HAP-1 (cell line): ENCODE results near the gene VCL.
"Not testable (repeated sequence)": the region's sequence is repeated elsewhere in the genome, so short reads cannot be mapped to it uniquely, and the experiment has no call there.

Experiments used
- DNase-seq, 2 experiments: peaks; one replicate each; pipeline ENCODE4 v3.0.0-alpha.2; 2016 to 2020; ENCODE audit warnings: low spot score in 2 of 2
- H3K27me3 ChIP-seq: fragments of 250-450 bp; sonication (Bioruptor Pico); 2 replicates; pipeline ENCODE4 v1.5.1; 2020; ENCODE audit warnings: low read depth, mild to moderate bottlenecking, moderate library complexity
- H3K36me3 ChIP-seq: fragments of 250-450 bp; sonication (Bioruptor Pico); replicated peaks from 2 replicates; pipeline ENCODE4 v1.5.1; 2020; ENCODE audit warnings: mild to moderate bottlenecking
- H3K4me1 ChIP-seq: fragments of 250-450 bp; sonication (Bioruptor Pico); 2 replicates; pipeline ENCODE4 v1.5.1; 2020; ENCODE audit warnings: mild to moderate bottlenecking
- H3K4me3 ChIP-seq: fragments of 250-450 bp; sonication (Bioruptor Pico); 2 replicates; pipeline ENCODE4 v1.5.1; 2020; ENCODE audit warnings: mild to moderate bottlenecking, moderate library complexity
- H3K9me3 ChIP-seq: fragments of 250-450 bp; sonication (Bioruptor Pico); 2 replicates; pipeline ENCODE4 v1.5.1; 2020; ENCODE audit warnings: mild to moderate bottlenecking, moderate library complexity
- in situ Hi-C: fragments of 300-500 bp; cut with MboI; formaldehyde crosslinking; loops from 3 replicates; pipeline ENCODE4 v1.14.3; 2020; ENCODE audit warnings: low sequenced_read_pairs, inconsistent platforms, mixed read lengths

The VCL gene

DNA sequence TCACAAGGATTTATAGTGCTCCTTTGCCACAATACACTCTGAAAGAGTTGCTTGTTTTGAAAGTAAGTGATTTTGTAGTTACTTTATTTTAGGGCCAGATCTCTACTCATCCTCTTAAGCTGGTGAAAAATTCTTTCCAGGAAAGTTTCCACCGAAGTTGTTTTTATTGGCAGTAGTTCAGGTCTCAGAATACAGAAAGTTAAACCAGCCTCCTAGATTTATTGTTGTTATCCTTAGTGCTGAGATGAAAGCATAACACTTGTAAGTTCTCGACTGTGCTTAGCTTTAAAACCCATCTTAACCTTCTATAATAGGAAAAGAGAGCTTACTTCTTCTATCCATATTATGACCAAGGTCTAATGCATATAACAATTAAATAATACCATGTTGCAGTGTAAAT, 147.2 kb downstream of the VCL start:
- no peaks in the 10 kb centered on the region; the same call in none of the 2 replicates for H3K36me3 ChIP-seq
- no peak for DNase-seq
- H3K4me1 ChIP-seq = peaks cover 17% of the 10 kb centered on the region
- in situ Hi-C loops = no loop called here
- H3K4me3 ChIP-seq = no peak overlapping the region
- H3K9me3 ChIP-seq = no peaks in the 10 kb centered on the region
- no peaks in the 10 kb centered on the region for H3K27me3 ChIP-seq

DNA sequence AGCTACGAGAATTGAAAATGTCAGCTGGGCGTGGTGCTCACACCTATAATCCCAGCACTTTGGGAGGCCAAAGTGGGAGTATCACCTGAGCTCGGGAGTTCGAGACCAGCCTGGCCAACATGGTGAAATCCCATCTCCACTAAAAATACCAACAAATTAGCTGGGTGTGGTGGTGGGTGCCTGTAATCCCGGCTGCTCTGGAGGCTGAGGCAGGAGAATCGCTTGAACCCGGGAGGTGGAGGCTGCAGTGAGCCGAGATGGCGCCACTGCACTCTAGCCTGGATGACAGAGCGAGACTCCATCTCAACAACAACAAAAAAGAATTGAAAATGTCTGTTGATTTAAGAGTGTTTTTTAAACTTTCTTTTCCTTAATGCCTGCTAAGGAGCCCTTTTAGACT, 149.1 kb downstream of the VCL start:
- in situ Hi-C loops = not testable (repeated sequence)

DNA sequence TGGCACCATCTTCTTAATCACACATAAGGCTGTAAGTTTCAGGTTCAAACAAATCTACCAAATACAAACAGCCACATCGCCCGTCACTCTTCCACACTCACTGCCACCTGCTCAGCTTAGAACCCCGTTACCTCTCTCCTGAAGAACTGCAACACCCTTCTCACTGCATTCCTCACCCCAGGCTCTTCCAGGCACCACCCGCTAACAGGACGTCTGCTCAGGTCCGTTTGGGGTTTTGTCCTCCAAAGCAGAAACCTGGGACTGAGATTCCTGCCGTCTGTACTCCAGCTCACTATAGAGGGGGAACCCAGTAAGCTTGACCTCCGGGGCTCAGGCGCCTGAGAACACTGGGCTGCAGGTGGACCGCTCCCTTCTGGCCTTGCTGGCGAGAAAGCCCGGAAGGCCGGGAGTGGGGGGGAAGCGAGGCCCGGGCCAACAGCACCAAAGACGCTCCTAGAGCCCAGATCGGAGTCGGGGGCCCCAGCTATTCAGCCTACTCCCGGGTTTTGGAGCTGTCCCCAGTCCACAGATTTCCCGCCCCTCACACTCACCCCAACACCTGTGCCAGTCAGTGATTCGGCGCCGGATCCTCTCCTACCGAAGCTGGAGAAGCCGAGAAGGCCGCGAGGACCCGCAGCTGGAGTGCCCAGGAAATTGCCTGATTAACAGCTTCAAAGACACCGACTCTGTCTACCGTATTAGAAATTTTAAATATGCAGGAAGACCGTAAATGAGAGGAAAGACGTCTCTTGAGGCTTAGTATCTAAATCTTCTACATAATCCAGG, 152.5 kb downstream of the VCL start, which contains the start of gene AP3M1:
Gene AP3M1, minus strand, starts transcription at position 625 of the 786 bp plus-strand sequence. CDS start 12,449 bp downstream, outside the sequence.
- in situ Hi-C loops = no loop called here
- no peaks in the 10 kb centered on the region for H3K9me3 ChIP-seq
- H3K4me3 ChIP-seq = peak within 1 kb of the TSS; percentile 78
- DNase-seq = peak in 1 of 2 experiments; percentile 87
- no peaks in the 10 kb centered on the region for H3K27me3 ChIP-seq
- H3K36me3 ChIP-seq = no peaks in the 10 kb centered on the region; the same call in none of the 2 replicates
- peaks cover 32% of the 10 kb centered on the region for H3K4me1 ChIP-seq

More for the DNA sequence above, 149.1 kb downstream of the VCL start:
- not testable (repeated sequence) for H3K9me3 ChIP-seq, DNase-seq, H3K4me3 ChIP-seq, H3K27me3 ChIP-seq, H3K36me3 ChIP-seq
- peaks cover 20% of the 10 kb centered on the region for H3K4me1 ChIP-seq

DNA sequence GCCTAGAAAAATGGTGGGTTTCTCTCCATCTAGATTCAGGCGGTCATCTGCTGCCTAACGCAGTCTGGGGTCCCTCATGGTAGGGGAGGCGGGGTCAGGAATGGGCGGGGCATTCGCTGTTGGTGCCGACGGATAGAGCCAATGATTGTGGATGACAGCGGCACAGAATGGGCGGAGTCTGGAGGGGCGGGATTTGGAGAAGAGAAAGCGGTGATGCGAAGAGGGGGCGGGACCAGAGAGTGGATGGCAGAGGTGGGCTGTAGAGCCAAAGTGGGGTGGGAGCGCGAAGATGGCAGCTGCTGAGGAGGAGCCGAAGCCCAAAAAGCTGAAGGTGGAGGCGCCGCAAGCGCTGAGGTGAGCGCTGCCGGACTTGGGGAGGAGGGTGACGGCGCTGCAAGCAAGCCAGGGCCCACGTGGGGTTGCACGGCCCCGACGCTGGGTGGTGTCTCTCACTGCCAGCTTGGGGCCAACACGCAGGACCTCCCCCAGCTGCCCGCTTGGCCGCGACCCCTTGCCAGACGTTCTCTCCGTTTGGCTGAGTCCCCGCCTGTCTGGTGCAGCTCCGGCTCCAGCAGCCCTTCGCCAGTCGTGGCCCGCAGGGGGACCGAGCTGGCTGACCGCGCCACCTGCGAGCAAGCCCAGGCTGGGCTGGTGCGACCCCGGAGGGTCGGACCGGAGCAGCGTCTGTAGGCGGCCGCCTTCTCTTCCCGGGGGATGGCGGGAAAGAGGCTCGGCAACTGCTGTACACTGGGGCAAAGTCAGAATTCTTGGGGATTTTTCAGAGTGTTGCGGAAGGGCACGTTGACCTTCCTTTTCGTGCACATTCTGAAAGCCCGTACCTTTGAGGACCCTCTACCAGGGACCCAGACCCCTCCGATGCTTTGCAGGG, 153.3 kb downstream of the VCL start, which contains the start of gene ADK:
Gene ADK, plus strand, starts transcription at position 232 of the 889 bp plus-strand sequence. Its CDS starts 58 bp downstream, at position 290.
- no peaks in the 10 kb centered on the region for H3K27me3 ChIP-seq
- peak; percentile 96 to 100 for DNase-seq
- no peaks in the 10 kb centered on the region for H3K9me3 ChIP-seq
- H3K4me3 ChIP-seq = peak within 1 kb of the TSS; percentile 78
- H3K4me1 ChIP-seq = peaks cover 25% of the 10 kb centered on the region
- no peaks in the 10 kb centered on the region; the same call in none of the 2 replicates for H3K36me3 ChIP-seq
- in situ Hi-C loops = no loop called here

DNA sequence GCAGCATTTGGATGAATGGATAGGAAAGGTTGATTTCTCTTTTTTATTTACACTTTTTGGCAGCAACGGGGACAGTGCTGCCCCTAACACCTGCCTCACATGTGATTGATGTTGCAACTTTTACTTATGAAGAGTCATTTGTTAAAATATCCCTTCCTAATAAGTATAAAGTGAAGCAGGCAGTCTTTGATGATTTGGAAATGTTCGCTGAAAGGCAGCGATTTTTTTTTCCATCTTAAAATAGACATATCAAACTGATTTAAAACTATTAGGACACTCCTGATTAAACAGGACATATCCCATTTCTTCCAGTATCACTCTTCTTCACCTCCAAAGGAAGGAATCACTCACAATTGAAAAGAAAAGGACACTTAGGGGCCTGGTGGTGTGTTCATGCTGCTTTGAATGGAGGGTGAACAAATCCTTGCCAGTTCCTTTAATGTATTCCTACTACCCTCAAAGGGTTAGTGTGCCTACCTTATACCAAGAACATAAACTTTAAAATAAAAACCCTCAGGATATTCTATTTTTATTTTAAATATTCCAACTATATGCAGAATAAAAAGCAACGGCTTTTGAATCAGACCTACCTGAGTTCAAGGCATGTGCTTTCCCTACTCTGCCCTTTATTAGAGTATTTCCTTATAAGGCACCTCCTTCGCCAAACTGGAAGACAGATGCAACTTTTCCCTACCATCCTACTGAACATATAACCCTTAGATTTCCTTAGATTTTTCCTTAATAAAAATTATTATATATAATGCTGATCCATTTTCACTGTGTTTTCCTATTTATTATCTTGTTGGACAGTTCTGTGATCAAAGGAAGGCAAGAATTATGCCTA, 154.2 kb downstream of the VCL start:
- Histone ChIP-seq H3K4me1 (peaks cover 24% of the 10 kb centered on the region), H3K4me3 (peak overlapping the region; percentile 78), H3K36me3 (no peaks in the 10 kb centered on the region; the same call in none of the 2 replicates), H3K27me3 (no peaks in the 10 kb centered on the region), H3K9me3 (no peaks in the 10 kb centered on the region)
- no peak for DNase-seq
- in situ Hi-C loops = no loop called here

DNA sequence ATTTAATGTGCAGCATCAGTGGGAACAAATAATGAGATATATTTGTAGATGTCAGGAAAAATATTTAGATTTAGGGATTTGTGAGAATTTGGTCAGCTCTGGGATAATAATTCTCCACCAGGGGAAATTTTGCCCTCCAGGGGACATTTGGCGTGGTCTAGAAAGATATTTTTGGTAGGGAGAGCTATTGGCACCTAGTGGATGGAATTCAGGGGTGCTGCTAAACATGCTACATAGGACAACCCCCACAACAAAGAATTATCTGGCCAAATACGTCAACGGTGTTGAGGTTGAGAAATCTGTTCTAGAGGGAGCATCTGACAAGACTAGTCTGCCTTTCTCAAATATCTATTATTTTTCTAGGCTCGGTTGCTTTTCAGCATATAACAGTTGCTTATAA, 155.2 kb downstream of the VCL start:
- Histone ChIP-seq H3K4me3 (no peak overlapping the region), H3K27me3 (no peaks in the 10 kb centered on the region), H3K9me3 (no peaks in the 10 kb centered on the region), H3K36me3 (no peaks in the 10 kb centered on the region; the same call in 1 of the 2 replicates), H3K4me1 (peaks cover 24% of the 10 kb centered on the region)
- DNase-seq = peak in 1 of 2 experiments; percentile 34
- in situ Hi-C loops = no loop called here

DNA sequence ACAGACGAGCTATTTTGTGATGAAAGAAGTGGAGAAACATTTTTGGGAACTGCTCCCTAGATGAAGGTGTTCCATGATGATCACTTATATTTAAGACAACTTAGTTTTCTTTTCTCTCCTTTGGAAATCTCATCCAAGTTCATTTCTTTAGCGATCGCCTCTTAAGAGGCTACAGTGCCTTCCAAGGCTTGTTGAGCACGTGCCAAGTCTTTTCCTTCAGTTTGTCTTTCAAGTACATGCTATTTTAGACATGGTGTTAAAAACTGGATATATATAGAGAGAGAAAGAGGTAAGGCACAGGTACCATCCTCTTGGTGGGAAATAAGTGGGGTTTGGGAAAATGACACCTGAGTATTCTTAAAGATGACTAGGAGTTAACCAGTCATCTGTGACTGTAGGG, 155.8 kb downstream of the VCL start:
- in situ Hi-C loops = no loop called here
- Histone ChIP-seq H3K4me1 (peaks cover 24% of the 10 kb centered on the region), H3K9me3 (no peaks in the 10 kb centered on the region), H3K4me3 (no peak overlapping the region), H3K27me3 (no peaks in the 10 kb centered on the region), H3K36me3 (no peaks in the 10 kb centered on the region; the same call in 1 of the 2 replicates)
- DNase-seq = no peak

DNA sequence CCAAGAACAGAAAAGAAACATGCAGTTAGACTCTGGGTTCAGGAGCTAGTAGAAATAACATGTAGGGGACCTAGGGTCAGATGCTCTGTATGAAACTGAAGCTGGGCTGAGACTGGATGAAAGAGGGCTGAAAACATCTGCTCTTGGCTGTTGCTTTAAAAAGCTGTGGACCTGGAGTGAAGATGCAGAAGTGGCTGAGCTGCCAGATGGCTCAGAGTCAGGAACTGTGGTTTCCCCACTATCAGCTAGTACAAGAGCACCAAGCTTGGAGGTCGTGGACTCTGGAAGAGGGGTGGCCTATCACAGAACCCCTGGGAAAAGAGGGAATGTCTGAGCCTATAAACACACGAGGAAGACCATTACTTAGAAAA, 159.0 kb downstream of the VCL start:
- H3K9me3 ChIP-seq = no peaks in the 10 kb centered on the region
- in situ Hi-C loops = no loop called here
- H3K27me3 ChIP-seq = no peaks in the 10 kb centered on the region
- peaks cover 16% of the 10 kb centered on the region for H3K4me1 ChIP-seq
- DNase-seq = no peak
- H3K4me3 ChIP-seq = no peak overlapping the region
- no peaks in the 10 kb centered on the region for H3K36me3 ChIP-seq

DNA sequence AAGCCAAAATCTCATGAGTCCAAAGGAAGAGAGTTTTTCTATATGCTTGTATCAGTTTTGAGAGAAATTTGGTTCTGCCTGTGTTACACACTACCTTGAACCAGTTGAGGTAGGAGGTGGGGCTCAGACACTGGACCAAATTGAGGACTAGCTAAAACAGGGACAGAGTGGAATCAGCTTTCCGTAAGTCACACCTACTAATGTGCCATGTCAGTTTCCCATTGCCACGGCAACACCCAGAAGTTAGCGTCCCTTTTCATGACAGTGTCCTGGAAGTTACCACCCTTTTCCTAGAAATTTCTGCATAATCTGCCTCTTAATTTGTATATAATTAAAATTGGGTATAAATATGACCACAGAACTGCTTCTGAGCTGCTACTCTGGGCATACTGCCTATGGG, 162.1 kb downstream of the VCL start:
- in situ Hi-C loops = no loop called here
- Histone ChIP-seq H3K27me3 (no peaks in the 10 kb centered on the region), H3K9me3 (no peaks in the 10 kb centered on the region), H3K4me1 (no peaks in the 10 kb centered on the region), H3K36me3 (no peaks in the 10 kb centered on the region), H3K4me3 (no peak overlapping the region)
- DNase-seq = no peak

DNA sequence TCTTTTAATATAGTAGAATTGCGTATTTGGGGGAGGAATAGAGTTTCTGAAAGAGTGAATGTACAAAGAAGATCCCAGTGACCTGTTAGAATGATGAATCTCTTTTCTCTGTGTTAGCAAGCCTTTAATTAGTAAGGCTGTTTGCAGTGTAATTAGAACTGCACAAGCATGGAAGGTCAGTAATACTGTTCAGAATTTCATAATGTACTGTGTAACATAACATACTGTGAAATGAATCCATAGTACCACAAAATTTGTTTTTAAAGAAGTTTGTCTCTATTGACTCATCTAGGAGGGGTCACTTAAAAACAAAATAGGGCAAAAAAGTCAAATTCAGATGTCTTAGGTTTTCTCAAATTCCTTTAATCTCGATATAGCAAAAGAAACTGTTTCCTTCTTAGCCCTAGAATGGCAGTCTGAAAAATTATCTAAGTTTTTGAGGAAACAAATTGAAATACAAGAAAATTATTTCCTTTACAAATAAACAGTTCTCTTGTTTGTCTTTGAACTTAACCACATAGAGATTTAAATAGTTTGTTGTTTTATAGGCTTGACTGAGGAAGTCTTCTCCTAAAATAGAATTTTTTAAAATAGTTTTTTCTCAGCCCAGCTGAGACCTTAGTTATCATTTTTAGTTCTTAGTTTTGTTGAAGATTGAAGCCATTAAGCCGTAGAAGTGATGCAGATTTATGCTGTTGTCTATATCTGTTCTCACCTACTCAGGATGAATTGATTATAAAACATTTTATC, 165.6 kb downstream of the VCL start:
- in situ Hi-C loops = no loop called here
- DNase-seq = no peak
- no peaks in the 10 kb centered on the region for H3K36me3 ChIP-seq
- H3K9me3 ChIP-seq = no peaks in the 10 kb centered on the region
- H3K27me3 ChIP-seq = no peaks in the 10 kb centered on the region
- H3K4me1 ChIP-seq = no peaks in the 10 kb centered on the region
- H3K4me3 ChIP-seq = no peak overlapping the region

DNA sequence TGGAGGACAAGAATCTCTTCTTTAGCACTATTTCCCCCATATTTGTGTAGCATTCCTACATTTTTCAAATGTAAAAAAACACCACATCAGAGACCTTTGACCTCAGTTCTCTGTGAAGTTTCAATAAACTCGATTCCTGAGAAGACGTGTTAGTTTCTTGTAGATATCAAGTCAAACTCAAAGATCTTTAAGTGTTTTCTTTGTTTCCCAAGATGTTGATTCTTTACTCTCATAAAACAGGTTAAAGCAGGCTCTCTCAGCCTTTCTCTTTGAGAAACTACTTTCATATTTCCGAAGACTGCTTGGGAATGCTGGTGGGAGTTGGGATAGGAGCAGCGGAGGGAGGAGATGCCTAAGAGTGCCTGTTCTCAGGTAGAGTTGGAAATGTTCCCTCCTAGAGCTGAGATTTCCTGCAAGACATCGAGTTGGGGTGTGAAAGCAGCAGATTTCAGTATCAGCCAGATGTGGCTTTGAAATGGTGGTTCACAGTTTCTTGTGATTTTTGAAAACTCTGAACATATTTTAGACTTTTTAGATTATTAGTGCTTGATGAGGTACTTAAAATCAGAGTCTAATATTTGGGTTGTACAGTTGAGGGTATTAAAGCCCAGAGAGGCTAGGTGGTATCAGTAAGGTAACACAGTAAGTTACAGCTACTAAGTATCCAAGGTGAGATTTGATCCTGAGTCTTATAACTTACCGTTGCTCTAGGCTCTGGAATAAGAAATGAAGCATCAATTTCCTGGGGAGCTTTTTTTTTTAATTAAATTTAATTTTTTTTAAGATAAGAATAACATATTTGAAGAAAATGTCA, 167.0 kb downstream of the VCL start:
- no peak for DNase-seq
- Histone ChIP-seq H3K36me3 (no peaks in the 10 kb centered on the region), H3K4me1 (no peaks in the 10 kb centered on the region), H3K4me3 (no peak overlapping the region), H3K9me3 (no peaks in the 10 kb centered on the region), H3K27me3 (no peaks in the 10 kb centered on the region)
- in situ Hi-C loops = no loop called here

DNA sequence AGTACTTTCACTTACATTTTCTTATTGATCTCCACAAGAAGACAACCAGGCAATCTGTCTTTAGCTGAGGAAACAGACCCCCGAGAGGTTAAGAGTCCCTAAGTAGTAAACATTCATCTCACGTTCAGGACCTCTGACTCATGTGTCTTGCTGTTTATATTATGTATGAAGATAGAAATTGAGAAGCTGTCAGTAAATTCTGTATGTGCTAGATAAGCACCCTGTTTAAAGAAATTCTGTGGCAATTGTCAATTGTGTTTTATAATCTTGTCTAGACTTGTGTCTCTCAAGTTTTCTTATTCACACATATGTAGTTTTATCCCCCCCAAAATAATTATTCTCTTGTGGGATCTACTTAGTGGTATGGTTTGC, 167.6 kb downstream of the VCL start:
- no peak for DNase-seq
- Histone ChIP-seq H3K9me3 (no peaks in the 10 kb centered on the region), H3K36me3 (no peaks in the 10 kb centered on the region), H3K27me3 (no peaks in the 10 kb centered on the region), H3K4me1 (no peaks in the 10 kb centered on the region), H3K4me3 (no peak overlapping the region)
- in situ Hi-C loops = no loop called here
